ENCODE data around the gene NUDT1. TPM values are rescaled to one million over a fixed set of nuclear protein-coding genes. Genes with fewer than 3 reads are reported as not detected.

Gene NUDT1
- 10 to 100 TPM; 18.0 to 23.5 (median 19.3) TPM for polyA plus RNA-seq (ENCODE audit: insufficient read length in 4 of 4)

DNA sequence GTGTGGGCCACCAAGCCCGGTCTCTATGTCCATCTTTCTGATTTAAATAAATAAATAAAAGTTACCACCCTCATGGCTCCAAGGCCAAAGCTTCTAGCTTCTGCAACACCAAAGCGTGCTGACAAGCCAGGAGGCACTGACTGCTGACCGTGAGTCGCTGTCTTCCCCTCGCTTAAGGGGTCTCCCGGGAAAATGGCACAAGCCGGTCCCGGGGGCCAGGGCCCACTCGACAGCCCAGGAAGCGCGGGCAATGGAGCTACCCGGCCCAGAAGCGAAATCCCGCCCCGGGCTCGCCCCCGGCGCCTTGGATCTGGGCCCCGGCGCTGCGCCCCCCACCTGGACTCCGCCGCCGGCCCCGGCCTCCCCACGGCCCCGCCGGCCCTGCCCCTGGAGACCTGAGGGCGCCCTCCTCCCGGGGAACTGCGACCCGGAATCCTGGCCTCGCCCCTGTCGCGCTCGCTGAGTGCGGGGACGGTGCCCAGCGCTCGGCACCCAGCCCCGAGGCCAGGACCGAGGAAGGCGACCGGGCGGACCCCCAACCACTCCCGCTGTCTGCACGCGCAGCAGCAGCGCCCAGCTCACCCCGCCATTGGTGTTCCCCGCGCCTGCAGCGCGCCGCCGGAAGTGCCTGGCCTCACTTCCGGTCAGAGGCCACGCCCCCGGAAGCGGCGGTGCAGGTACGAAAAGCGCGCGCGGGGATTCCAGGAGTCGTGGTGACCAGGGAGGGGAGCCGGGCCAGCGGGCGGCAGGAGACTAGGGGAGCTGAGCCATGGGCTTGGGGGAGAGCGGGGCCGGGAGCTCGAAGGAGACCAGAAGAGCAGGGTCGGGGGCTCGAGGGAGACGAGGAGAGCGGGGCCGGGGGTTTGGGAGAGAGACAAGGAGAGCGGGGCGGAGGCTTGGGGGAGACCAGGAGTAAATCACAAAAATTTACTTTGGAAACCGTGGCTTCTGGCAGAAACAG is at the start of gene NUDT1, which contains the start of gene MRM2:
Gene NUDT1, plus strand, starts transcription at position 647 of the 961 bp plus-strand sequence. CDS start 2,349 bp downstream, outside the sequence.
Gene MRM2, minus strand, starts transcription at position 626 of the 961 bp plus-strand sequence. Its CDS starts 36 bp downstream, at position 590.
- DNase-seq (ENCODE audit: low read depth in 4 of 4, low spot score in 3 of 4): peak; percentile 52 to 70 (median 68)

DNA sequence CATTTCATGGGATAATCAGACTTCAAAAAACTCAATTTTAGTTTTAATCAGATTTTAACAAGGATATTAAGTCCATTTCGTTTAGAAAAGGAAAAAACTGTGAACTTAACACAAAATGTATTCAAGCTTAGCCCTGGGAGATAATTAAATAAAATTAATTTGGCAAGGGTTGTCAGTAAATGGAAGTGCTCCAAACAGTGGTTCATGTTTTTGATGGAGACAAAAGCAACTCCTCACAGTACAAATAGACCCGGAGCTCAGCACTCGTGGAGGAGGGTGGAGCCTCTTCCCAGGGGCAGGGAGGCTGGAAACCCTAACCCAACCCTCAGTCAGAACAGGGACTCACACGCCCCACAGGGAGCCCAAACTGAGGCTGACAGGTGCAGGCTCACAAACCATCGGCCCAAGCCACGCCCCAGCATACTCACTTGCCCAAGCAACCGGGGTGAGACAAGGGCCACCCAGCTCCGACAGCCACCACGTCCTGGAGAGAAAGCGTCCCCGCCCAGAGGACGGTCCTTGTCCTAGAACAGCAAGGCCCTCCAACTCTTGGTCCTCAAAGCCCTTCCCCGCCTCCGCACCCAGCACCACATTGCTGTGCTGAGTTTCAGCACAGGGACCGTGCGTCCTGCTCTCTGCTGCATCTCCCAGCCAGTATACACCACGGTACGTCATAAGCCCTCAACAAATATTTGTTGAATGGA is 49.0 kb upstream of the NUDT1 start:
- no peak for DNase-seq (ENCODE audit: low read depth in 4 of 4, low spot score in 3 of 4)

DNA sequence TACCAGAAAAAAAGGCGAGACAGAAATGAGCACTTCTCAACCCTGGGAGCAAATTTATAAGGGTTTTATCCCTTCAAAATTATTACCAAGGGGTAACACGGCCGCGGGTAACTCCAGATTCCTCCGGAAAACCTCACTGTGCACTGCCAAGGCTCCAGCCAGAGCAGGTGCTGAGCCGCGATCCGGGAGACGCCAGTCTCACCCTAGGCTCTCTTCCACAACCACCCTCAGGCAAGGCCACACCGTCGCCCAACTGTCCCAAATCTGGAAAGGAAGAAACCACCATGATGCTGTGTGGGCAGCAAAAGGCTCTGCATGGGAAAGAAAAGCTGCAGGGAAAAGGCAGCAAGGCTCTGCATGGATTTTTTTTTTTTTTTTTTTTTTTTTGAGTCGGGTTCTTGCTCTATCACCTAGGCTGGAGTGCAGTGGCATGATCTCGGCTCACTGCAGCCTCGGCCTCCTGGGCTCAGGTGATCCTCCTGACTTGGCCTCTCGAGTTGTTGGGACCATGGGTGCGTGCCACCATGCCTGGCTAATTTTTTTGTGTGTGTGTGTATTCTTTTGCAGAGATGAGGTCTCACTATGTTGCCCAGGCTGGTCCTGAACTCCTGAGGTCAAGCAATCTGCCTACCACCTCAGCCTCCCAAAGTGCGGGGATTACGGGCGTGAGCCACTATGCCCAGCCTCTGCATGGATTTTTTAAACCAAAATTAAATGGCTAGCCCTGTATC is 48.3 kb upstream of the NUDT1 start:
- DNase-seq (ENCODE audit: low read depth in 4 of 4, low spot score in 3 of 4): no peak

DNA sequence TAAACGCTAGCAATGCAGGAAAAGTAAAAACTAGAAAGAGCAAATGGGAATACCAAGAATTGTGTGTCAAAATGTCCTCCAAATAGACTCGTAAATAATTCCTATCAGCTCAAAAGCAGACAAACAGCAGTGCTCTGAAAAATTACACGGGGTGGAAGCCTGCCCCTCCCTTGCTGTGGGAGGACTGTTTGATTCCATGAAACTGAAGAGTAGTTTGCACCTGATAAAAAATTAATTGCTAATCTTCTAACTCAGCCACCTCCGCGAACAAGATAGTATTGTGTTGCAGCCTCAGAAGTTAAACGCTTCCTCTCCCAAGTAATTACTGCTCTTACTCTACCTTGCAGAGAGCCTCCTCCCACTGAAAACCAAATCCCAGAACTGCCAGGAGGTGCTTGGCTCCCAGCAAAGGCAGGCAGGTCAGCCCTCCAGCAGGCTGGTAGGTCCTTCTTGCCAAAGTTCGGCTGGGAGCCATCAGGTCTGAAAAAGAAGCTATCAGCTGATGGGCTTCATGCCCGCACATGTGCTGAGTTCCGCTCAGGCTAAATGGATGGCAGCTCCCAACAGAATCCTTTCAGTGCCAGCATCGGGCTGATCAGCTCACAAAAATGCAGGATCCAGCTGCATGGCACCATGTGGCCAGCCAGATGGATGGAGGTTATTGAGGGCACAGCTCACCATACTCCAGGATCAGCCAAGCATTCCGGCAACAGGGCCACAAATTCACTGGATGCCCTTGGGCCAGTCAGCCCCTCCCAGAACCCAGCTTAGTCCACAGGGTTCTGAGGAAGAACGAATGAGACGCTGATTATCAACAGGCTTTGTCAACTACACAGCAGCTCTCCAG is 46.4 kb upstream of the NUDT1 start:
- no peak for DNase-seq (ENCODE audit: low read depth in 4 of 4, low spot score in 3 of 4)

- DNase-seq (ENCODE audit: low read depth in 4 of 4, low spot score in 3 of 4): no peak
These were observed 45.3 kb upstream of the NUDT1 start for GRCh38 chr7:2196381-2197378.

GRCh38 chr7:2197436-2198155 is 44.4 kb upstream of the NUDT1 start:
- no peak for DNase-seq (ENCODE audit: low read depth in 4 of 4, low spot score in 3 of 4)

DNA sequence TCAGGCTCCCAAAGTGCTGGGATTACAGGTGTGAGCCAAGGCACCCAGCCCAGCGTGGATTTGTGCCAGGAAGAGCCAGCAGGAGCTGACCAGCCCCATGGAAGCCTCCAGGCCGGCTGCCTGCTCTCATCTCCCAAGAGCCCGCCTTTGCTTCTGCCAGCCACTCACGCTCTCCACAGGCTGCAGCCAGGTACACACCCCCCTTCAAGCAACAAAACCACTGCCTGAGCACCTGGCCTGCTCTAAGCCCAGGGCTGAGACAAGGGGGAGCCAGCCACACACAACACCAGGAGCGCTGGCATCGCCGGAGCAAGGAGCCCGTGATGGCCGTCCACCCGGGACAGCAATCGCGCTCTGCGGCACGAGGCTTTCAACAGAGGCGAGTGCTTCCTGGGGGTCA is 43.8 kb upstream of the NUDT1 start:
- no peak for DNase-seq (ENCODE audit: low read depth in 4 of 4, low spot score in 3 of 4)

GRCh38 chr7:2198760-2199159 is 43.3 kb upstream of the NUDT1 start:
- DNase-seq (ENCODE audit: low read depth in 4 of 4, low spot score in 3 of 4): no peak

DNA sequence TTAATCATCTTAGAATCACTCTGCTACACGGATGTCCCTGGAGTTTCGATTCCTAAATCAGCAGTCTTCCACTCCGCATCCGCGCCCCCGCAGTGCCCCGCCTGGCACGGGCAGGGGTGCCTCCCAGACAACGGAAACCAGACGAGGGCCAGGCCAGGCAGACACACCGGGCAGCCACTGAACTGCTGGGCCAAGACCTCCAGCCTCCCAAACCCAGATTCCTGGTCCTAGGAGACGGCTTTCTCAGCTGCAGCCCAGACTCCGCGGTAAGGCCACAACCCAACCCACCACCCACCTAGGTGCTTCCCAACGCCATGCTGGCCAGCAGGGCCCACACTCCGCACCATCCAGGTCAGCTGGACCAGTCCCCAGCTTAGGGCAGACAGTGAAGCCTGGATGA is 42.5 kb upstream of the NUDT1 start:
- DNase-seq (ENCODE audit: low read depth in 4 of 4, low spot score in 3 of 4): no peak

DNA sequence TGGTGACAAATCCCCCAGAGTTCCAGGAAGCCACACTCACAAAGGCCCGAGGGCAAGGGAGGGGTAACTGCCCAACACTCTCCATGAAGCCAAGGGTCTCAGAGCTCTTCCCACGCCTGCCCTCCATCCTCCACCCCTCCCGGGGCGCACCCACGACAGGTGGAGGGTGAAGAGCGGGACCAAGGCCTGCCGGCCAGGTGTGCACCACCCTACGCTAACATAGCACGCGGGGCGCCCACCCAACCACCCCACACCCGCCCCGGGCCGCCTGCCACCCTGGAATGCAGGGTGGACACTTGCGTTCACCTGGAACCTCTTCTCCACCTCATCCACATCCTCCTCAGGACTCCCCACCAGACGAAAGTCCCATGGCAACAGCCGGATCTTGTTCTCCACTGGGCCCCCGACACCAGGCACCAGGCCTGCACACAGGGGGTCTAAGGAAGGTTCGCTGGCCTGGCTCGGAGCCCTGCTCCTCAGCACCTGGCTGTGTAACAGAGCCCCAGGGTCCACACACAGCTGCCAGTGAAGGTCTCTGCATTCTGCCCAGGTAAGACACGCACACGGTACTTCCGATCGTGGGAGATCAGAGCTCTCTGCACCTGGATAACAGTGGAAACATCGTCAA is 42.0 kb upstream of the NUDT1 start:
- no peak for DNase-seq (ENCODE audit: low read depth in 4 of 4, low spot score in 3 of 4)

GRCh38 chr7:2200584-2200980 is 41.4 kb upstream of the NUDT1 start:
- no peak for DNase-seq (ENCODE audit: low read depth in 4 of 4, low spot score in 3 of 4)

GRCh38 chr7:2201128-2201527 is 40.9 kb upstream of the NUDT1 start:
- DNase-seq (ENCODE audit: low read depth in 4 of 4, low spot score in 3 of 4): no peak

- no peak for DNase-seq (ENCODE audit: low read depth in 4 of 4, low spot score in 3 of 4)
These were observed 40.2 kb upstream of the NUDT1 start for GRCh38 chr7:2201686-2202360.

DNA sequence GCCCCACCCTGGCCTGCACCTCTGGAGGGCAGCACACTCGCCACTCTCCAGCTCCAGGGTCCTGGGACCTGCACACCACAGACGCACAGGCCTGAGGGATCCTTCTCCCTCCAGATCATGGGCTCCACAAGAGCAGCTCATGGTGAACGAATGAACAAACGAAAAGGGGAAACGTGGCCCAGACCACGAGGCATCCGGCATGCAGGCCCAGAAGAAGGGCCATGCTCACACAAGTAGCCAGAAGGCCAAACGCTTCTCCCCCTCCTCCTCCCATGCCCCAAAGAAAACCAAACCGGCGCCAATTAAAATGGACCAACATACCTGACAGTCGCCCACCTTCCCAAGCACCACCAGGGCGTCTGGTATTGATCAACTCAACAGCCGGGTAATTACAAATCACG is 39.7 kb upstream of the NUDT1 start:
- no peak for DNase-seq (ENCODE audit: low read depth in 4 of 4, low spot score in 3 of 4)

DNA sequence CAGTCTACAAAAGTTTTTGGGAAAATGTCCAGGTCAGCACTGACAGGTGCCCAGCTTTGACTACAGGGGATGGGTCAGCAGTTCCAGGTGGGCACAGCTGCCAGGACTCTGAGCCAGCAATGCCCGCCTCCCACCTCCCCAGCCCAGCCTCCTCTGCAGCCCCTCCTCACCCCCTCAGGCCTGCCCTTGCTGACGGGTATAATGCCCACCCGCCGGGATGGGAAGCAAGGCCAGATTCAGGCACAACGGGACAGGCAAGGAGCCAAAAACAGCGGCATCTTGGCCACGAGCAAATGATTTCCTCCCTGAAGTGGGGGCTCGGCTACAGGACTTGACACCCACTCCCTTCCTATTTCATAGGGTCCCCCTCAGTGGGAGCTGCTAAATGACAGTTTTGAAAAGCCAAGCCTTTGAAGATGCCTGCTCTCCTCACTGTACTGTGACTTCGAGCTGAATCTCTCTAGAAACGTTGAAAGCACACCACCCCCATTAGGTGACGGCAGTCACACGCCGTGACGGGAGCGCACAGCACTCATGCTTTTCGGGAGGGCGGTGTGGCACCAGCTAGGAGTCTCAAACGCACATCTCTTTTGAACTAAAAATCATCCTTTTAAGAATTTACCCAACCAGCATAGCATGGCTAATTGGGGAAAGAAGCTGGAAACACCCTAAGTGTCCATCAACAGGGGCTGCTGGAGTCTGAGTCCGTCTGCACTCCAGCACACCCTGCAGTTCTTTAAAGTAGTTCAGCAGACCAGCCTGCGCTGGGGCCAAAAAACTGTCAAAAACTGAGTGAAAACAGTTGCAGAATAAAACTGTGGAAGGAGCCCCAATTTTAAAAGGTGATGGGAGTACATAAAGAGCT is 38.9 kb upstream of the NUDT1 start:
- DNase-seq (ENCODE audit: low read depth in 4 of 4, low spot score in 3 of 4): peak in 3 of 4 donors; percentile 29 to 40 (median 34)

GRCh38 chr7:2203766-2204300 is 38.2 kb upstream of the NUDT1 start:
- no peak for DNase-seq (ENCODE audit: low read depth in 4 of 4, low spot score in 3 of 4)

Measured in right renal pelvis (tissue), 4 donors.